Right lobe of liver (tissue), 6 donors: ENCODE results near the gene CTTNBP2. TPM values are rescaled to one million over a fixed set of nuclear protein-coding genes. Genes with fewer than 3 reads are reported as not detected.
A peak's percentile ranks its signal among the peaks of the same experiment; 100 is the strongest.

Experiments used
- ATAC-seq, 4 donors: fragments of 200-7000 bp; cut with Tn5 transposase; one replicate each; pipeline ENCODE4 v1.9.1; 2020; ENCODE audit warnings: mild to moderate bottlenecking in 4 of 4, moderate library complexity in 4 of 4
- DNase-seq, 3 donors: peaks; one replicate each; pipeline ENCODE4 v3.0.0-alpha.2; 2020
- H3K27ac ChIP-seq, 3 donors: fragments of 200-600 bp; one replicate each; pipeline ENCODE4 v1.8.0; 2022
- H3K27me3 ChIP-seq, 2 donors: fragments of 200-600 bp; one replicate each; pipeline ENCODE4 v1.8.0; 2022
- H3K36me3 ChIP-seq, 4 donors: fragments of 200-600 bp; sonication (generic) in 1 of 4; one replicate each; pipeline versions ENCODE4 v1.5.1 to v1.8.0; 2017 to 2022; ENCODE audit warnings: control low read depth in 1 of 4
- H3K4me1 ChIP-seq, 4 donors: fragments of 200-600 bp; sonication (generic) in 1 of 4; one replicate each; pipeline versions ENCODE4 v1.5.1 to v1.8.0; 2017 to 2022; ENCODE audit warnings: control low read depth in 1 of 4
- H3K4me3 ChIP-seq, 3 donors: fragments of 200-600 bp; one replicate each; pipeline ENCODE4 v1.8.0; 2022
- H3K9me3 ChIP-seq, 4 donors: fragments of 200-600 bp; sonication (generic) in 1 of 4; one replicate each; pipeline versions ENCODE4 v1.5.1 to v1.8.0; 2017 to 2022; ENCODE audit warnings: control low read depth in 1 of 4
- CTCF ChIP-seq, 4 donors: fragments of 200-600 bp in 3 of 4; fragments of 450-650 bp in 1 of 4; IDR thresholded peaks; one replicate each; pipeline versions ENCODE4 v1.5.1 to v1.8.0; 2016 to 2022; ENCODE audit warnings: antibody characterized with exemption in 4 of 4, mild to moderate bottlenecking in 2 of 4
- POLR2A ChIP-seq: fragments of 450-650 bp; IDR thresholded peaks from one replicate; pipeline ENCODE4 v1.6.1; 2017; ENCODE audit warnings: antibody characterized with exemption, mild to moderate bottlenecking
- WGBS: methylation state at CpG from one replicate; pipeline ENCODE4 v1.1.6; 2018; ENCODE audit warnings: low coverage, low lambda C conversion rate; ENCODE audit not compliant: insufficient coverage; ENCODE audit errors: missing lambda C conversion rate; 5-methylcytosine and 5-hydroxymethylcytosine counted together
- intact Hi-C, 2 donors: fragments of 100-400 bp; cut with DNase I; formaldehyde crosslinking; loops; one replicate each; pipeline versions ENCODE4 v1.11.2 to v1.14.1; 2022
- total RNA-seq, 6 experiments: library from RNA; depleted of rRNA in 2 of 6; stranded (reverse); fragments of >200 nt in 2 of 6; fragmentation: NEBNext Ultra II Directional in 3 of 6; extraction: Animal tissue kit (Norgen Biotek cat#: 25700) in 3 of 6; gene quantifications; one replicate each; pipeline versions ENCODE4 v1.1.0 to v1.2.4, GENCODE V29; 2016 to 2023
- donor health status: DM: no; HTN: yes; CAD: no.
- donor health status: DM: no; HTN: no; CAD: no.
- donor health status: DM: no; HTN: no; CAD: no.
- donor health status: DM: no; HTN: yes; CAD: no.
- donor health status: DM: no; HTN: yes; CAD: no.

CTTNBP2 gene
- total RNA-seq, 6 experiments from 2014 or later = 0.31 to 3.0 (median 1.9) TPM

GRCh38 chr7:117869374-117869773, 3.9 kb downstream of the CTTNBP2 start:
- 41% methylated on average over 2 of the region's 2 CpGs for WGBS
- intact Hi-C loops = no loop called here

GRCh38 chr7:117863618-117864017, 9.6 kb downstream of the CTTNBP2 start:
- ATAC-seq (no peak), DNase-seq (no peak)
- no peaks in the 10 kb centered on the region for H3K36me3 ChIP-seq
- no peaks in the 10 kb centered on the region for H3K9me3 ChIP-seq
- 48% methylated on average over 2 of the region's 2 CpGs for WGBS
- no peak overlapping the region for H3K27ac ChIP-seq
- no peaks in the 10 kb centered on the region for H3K27me3 ChIP-seq
- H3K4me1 ChIP-seq = no peaks in the 10 kb centered on the region
- H3K4me3 ChIP-seq = no peak overlapping the region
- intact Hi-C loops = no loop called here
- no peak for TF ChIP-seq POLR2A
- no peak for TF ChIP-seq CTCF (IDR thresholded peaks at IDR 0.05)

More at GRCh38 chr7:117869374-117869773, 3.9 kb downstream of the CTTNBP2 start:
- peaks cover 0 to 12% (median 2%) of the 10 kb centered on the region in 4 donors for H3K4me1 ChIP-seq
- DNase-seq (no peak), ATAC-seq (no peak)
- H3K4me3 ChIP-seq = no peak overlapping the region
- TF ChIP-seq CTCF (IDR thresholded peaks at IDR 0.05) = no peak
- no peak for TF ChIP-seq POLR2A
- no peak overlapping the region for H3K27ac ChIP-seq
- no peaks in the 10 kb centered on the region for H3K36me3 ChIP-seq
- no peaks in the 10 kb centered on the region for H3K9me3 ChIP-seq
- H3K27me3 ChIP-seq = no peaks in the 10 kb centered on the region

GRCh38 chr7:117862378-117862777, 10.9 kb downstream of the CTTNBP2 start:
- peak; percentile 54 to 97 (median 87) for ATAC-seq
- peak in 1 of 3 donors; percentile 50 for DNase-seq
- H3K27ac ChIP-seq = no peak overlapping the region
- 23% methylated on average over 3 of the region's 3 CpGs for WGBS
- no peaks in the 10 kb centered on the region for H3K9me3 ChIP-seq
- no peak overlapping the region for H3K4me3 ChIP-seq
- intact Hi-C loops = no loop called here
- TF ChIP-seq CTCF (IDR thresholded peaks at IDR 0.05) = no peak
- TF ChIP-seq POLR2A = no peak
- no peaks in the 10 kb centered on the region for H3K36me3 ChIP-seq
- no peaks in the 10 kb centered on the region for H3K4me1 ChIP-seq
- H3K27me3 ChIP-seq = no peaks in the 10 kb centered on the region

- no peak for ATAC-seq
- Histone ChIP-seq H3K4me3 (no peak overlapping the region), H3K27me3 (no peaks in the 10 kb centered on the region), H3K36me3 (no peaks in the 10 kb centered on the region), H3K27ac (no peak overlapping the region), H3K9me3 (no peaks in the 10 kb centered on the region), H3K4me1 (no peaks in the 10 kb centered on the region)
- no peak for DNase-seq
- intact Hi-C loops = no loop called here
- TF ChIP-seq POLR2A (no peak), CTCF (IDR thresholded peaks at IDR 0.05) (no peak)
- 85% methylated on average over 4 of the region's 4 CpGs for WGBS
Observed at GRCh38 chr7:117859246-117859812, 13.9 kb downstream of the CTTNBP2 start.
